Measurements from ENCODE around the gene SH3RF3.

DNA sequence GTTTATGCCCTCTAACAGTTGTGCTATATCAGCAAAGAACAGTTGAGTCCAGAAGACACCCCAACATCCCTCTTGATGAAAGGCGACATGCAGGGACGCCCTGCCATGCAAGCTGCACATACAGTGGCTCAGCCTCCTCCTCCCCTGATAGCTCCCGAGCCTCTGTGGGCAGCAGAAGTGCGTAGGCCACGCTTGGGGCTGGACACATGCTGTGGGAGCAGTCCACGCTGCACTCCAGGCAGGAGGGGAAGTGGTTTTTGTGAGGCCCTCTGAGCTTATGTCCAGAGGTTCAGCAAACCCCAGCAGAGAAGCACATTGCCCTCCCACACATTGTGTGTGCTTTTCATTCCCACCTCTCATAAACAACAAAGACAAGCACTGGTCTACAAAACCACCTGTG, 322.7 kb downstream of the SH3RF3 start:
- TF ChIP-seq, protein P1, sequence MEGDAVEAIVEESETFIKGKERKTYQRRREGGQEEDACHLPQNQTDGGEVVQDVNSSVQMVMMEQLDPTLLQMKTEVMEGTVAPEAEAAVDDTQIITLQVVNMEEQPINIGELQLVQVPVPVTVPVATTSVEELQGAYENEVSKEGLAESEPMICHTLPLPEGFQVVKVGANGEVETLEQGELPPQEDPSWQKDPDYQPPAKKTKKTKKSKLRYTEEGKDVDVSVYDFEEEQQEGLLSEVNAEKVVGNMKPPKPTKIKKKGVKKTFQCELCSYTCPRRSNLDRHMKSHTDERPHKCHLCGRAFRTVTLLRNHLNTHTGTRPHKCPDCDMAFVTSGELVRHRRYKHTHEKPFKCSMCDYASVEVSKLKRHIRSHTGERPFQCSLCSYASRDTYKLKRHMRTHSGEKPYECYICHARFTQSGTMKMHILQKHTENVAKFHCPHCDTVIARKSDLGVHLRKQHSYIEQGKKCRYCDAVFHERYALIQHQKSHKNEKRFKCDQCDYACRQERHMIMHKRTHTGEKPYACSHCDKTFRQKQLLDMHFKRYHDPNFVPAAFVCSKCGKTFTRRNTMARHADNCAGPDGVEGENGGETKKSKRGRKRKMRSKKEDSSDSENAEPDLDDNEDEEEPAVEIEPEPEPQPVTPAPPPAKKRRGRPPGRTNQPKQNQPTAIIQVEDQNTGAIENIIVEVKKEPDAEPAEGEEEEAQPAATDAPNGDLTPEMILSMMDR (IDR thresholded peaks at IDR 0.05), result no peak
- no peak for TF ChIP-seq POLR2A (IDR thresholded peaks at IDR 0.05)

Measured in adrenal gland (tissue), 5 donors.